NCI-H460 (cell line): ENCODE data around the gene PCDH10. TPM values are rescaled to one million over a fixed set of nuclear protein-coding genes. Genes with fewer than 3 reads are reported as not detected.
"Not testable (repeated sequence)": the region's sequence is repeated elsewhere in the genome, so short reads cannot be mapped to it uniquely, and the experiment has no call there.

ENCODE experiments used
- DNase-seq: peaks from one replicate; pipeline ENCODE4 v3.0.0-alpha.2; 2016; ENCODE audit warnings: low read depth; ENCODE audit errors: extremely low read depth
- total RNA-seq: library from RNA; depleted of rRNA; stranded (reverse); fragments of >200 nt; shearing (Covaris generic); gene quantifications from 2 replicates; pipeline ENCODE4 v1.2.3, GENCODE V29; 2014

The PCDH10 gene
- total RNA-seq, 1 experiment from 2014 or later: not detected

- DNase-seq: no peak
These were observed 41.0 kb downstream of the PCDH10 start for GRCh38 chr4:133190098-133190497.

- DNase-seq: no peak
These were observed 59.7 kb downstream of the PCDH10 start for GRCh38 chr4:133208694-133209285.

GRCh38 chr4:133233922-133234321, 84.8 kb downstream of the PCDH10 start:
- no peak for DNase-seq

GRCh38 chr4:133240451-133240850, 91.4 kb downstream of the PCDH10 start:
- not testable (repeated sequence) for DNase-seq
